AG04450 (cell line): ENCODE data around the gene TEDC1. TPM values are rescaled to one million over a fixed set of nuclear protein-coding genes. Genes with fewer than 3 reads are reported as not detected.

Experiments
- CTCF ChIA-PET: fragments of 300-600, 350-600 bp; formaldehyde crosslinking; extraction: SDS; loops from one replicate; lab custom pipeline; 2022; ENCODE audit warnings: antibody characterized with exemption, inconsistent platforms; lab: Charles Lee
- POLR2A ChIA-PET: fragments of 350-600 bp; formaldehyde crosslinking; extraction: SDS; loops from one replicate; lab custom pipeline; 2021; ENCODE audit warnings: antibody characterized with exemption, inconsistent platforms; lab: Yijun Ruan, JAX
- DNase-seq: peaks from one replicate; pipeline ENCODE4 v3.0.0-alpha.2; 2011; ENCODE audit warnings: low read depth, low spot score
- H3K27ac ChIP-seq: one replicate; pipeline ENCODE4 v1.5.1; 2012; ENCODE audit warnings: low read depth, low read length, control low read depth
- H3K27me3 ChIP-seq: one replicate; pipeline ENCODE4 v1.6.0; 2012; ENCODE audit warnings: low read length; ENCODE audit not compliant: control insufficient read depth, insufficient read depth
- H3K4me3 ChIP-seq: 2 replicates; pipeline ENCODE4 v1.5.1; 2011; ENCODE audit warnings: mild to moderate bottlenecking, low read depth, low read length, control low read depth
- H3K9me3 ChIP-seq: 2 replicates; pipeline ENCODE4 v1.5.1; 2012; ENCODE audit warnings: low read length; ENCODE audit not compliant: control insufficient read depth, insufficient read depth
- CTCF ChIP-seq: IDR thresholded peaks from 2 replicates; pipeline ENCODE4 v1.5.1; 2011; ENCODE audit warnings: low read depth, low read length, control low read depth, inconsistent platforms
- polyA plus RNA-seq: library from polyadenylated mRNA; depleted of rRNA; stranded (reverse); fragments of >200 nt; gene quantifications from 2 replicates; pipeline ENCODE4 v1.2.3, GENCODE V29; 2011

The TEDC1 gene
- polyA plus RNA-seq, 1 experiment: 1.7 TPM

DNA sequence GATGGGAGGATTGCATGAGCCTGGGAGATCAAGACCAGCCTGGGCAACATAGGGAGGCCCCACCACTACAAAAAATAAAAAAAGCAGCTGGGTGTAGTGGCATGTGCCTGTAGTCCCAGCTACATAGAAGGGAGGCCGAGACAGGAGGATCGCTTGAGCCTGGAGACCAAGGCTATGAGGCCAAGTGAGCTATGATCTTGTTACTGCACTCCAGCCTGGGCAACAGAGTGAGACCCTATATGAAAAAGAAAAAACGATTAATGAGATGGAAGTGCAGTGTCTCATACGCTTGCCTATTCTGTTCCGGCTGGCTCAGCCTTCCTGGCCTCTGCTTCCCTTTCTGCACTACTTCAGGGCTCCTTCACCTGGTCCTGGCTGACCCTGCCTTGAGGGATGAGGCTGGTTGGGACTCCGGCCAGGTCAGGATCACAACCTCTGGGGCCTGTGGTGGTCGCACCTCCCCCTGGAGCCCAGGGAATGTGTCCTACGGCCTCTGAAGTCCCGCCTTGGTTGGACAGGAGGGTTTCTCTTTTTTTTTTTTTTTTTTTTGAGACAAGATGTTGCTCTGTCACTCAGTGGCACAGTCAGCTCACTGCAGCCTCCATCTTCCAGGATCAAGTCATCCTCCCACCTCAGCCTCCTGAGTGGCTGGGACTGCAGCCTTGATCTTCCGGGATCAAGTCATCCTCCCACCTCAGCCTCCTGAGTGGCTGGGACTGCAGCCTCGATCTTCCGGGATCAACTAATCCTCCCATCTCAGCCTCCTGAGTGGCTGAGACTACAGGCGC is 10.7 kb downstream of the TEDC1 start:
- CTCF ChIA-PET: interaction anchor here (0.6 kb wide), 1 partner anchor 15 kb away, joined by 3 read pairs; no protein-coding TSS in a partner anchor
- no peak for TF ChIP-seq CTCF

DNA sequence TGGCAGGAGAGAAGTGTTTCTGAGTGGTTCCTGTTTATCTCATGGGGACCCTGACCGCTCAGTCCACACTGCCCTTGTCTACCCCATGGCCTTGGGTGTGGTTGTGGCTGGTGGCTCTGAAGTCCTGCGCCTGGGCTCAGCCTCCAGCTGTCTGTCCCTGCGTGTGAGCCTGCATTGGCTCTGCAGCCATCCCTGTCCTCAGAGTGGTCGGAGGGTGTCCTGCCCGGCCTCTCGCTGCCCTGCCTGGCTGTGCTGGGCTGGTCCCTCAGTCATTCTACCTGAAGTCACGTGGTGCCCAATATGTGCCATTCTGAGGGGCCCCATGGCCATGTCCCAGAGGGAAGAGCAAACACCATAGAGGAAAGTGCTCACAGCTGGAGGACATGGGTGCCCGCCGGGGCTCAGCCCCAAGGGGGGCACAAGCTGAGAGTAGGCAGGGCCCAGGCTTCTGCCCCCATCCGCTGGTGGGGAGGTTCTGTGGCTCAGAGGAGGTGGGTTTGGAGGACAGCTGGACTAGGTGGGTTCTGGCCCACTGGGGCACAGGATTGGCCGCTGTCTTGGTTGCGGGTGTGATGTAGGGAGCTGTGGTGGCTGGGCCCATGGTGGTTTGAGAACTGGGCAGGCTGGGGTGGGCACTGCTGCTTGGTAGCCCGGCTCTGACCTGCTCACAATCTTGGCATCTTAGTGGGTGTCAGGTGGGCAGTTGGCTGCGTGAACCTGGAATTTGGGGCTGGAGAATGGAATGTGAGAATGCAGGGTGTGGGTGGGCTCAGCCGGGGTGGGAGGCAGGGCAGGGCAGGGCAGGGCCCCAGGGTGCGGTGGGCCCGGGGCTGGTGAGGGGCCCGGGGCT is 11.6 kb downstream of the TEDC1 start:
- DNase-seq: no peak
- Histone ChIP-seq H3K9me3 (no peaks in the 10 kb centered on the region; the same call in 1 of the 2 replicates), H3K27ac (no peak overlapping the region), H3K27me3 (peaks cover 4% of the 10 kb centered on the region), H3K4me3 (no peak overlapping the region)
- CTCF ChIA-PET: no interaction called here
- POLR2A ChIA-PET: no interaction called here
- TF ChIP-seq CTCF: no peak

More for the DNA sequence above, 10.7 kb downstream of the TEDC1 start:
- no peak for DNase-seq
- Histone ChIP-seq H3K9me3 (no peaks in the 10 kb centered on the region; the same call in 1 of the 2 replicates), H3K27ac (no peak overlapping the region), H3K27me3 (no peaks in the 10 kb centered on the region), H3K4me3 (no peak overlapping the region)
- POLR2A ChIA-PET: no interaction called here

DNA sequence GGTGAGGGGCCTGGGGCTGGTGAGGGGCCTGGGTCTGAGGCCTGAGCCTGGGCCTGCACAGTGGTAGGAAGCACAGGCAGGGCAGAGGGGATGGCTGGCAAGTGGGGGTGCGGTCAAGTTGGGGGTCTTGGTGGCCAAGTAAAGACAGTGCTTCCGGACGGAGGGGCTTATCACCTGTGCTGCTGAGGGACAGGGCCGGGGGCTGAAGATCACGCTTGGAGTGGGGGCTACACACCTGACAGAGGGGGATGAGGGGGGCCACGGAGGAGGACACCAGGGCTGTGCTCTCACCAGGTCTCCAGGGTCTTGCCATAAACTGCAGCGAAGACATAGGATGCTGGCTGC is 12.2 kb downstream of the TEDC1 start:
- no peaks in the 10 kb centered on the region; the same call in 1 of the 2 replicates for H3K9me3 ChIP-seq
- H3K27me3 ChIP-seq: peaks cover 5% of the 10 kb centered on the region
- H3K4me3 ChIP-seq: no peak overlapping the region
- DNase-seq: no peak
- no peak overlapping the region for H3K27ac ChIP-seq
- POLR2A ChIA-PET: no interaction called here
- CTCF ChIA-PET: no interaction called here
- TF ChIP-seq CTCF: no peak

GRCh38 chr14:105503935-105504692 is 13.1 kb downstream of the TEDC1 start:
- TF ChIP-seq CTCF: no peak
- H3K9me3 ChIP-seq: no peaks in the 10 kb centered on the region
- no peak overlapping the region for H3K4me3 ChIP-seq
- CTCF ChIA-PET: no interaction called here
- POLR2A ChIA-PET: no interaction called here
- H3K27ac ChIP-seq: no peak overlapping the region
- no peak for DNase-seq
- H3K27me3 ChIP-seq: peaks cover 5% of the 10 kb centered on the region
